HG03064 (cell line): ENCODE data around the gene CDH13.

ENCODE experiments used
- ATAC-seq: cut with Tn5 transposase; IDR thresholded peaks from one replicate; pipeline ENCODE4 v1.9.1; 2021; ENCODE audit warnings: low read depth; ENCODE audit not compliant: unreplicated experiment

Gene CDH13

GRCh38 chr16:83508295-83508694 lies 881.5 kb downstream of the CDH13 start:
- no peak for ATAC-seq

- ATAC-seq, result no peak
Measured at GRCh38 chr16:83509316-83509715, 882.5 kb downstream of the CDH13 start.

- no peak for ATAC-seq
Measured at GRCh38 chr16:83510906-83511305, 884.1 kb downstream of the CDH13 start.

GRCh38 chr16:83513008-83513755 lies 886.4 kb downstream of the CDH13 start:
- ATAC-seq, result no peak

- ATAC-seq, result no peak
Measured at GRCh38 chr16:83515395-83515794, 888.6 kb downstream of the CDH13 start.

- ATAC-seq, result no peak
Measured at GRCh38 chr16:83516931-83517330, 890.2 kb downstream of the CDH13 start.

GRCh38 chr16:83517398-83517797 lies 890.6 kb downstream of the CDH13 start:
- no peak for ATAC-seq

GRCh38 chr16:83520596-83520995 lies 893.8 kb downstream of the CDH13 start:
- no peak for ATAC-seq

GRCh38 chr16:83530293-83530692 lies 903.5 kb downstream of the CDH13 start:
- ATAC-seq, result no peak

GRCh38 chr16:83532634-83533033 lies 905.9 kb downstream of the CDH13 start:
- ATAC-seq, result no peak

GRCh38 chr16:83533193-83533592 lies 906.4 kb downstream of the CDH13 start:
- ATAC-seq, result no peak

- ATAC-seq, result no peak
Measured at GRCh38 chr16:83538707-83539106, 911.9 kb downstream of the CDH13 start.

GRCh38 chr16:83539736-83540490 lies 913.1 kb downstream of the CDH13 start:
- ATAC-seq, result no peak

GRCh38 chr16:83541231-83541630 lies 914.5 kb downstream of the CDH13 start:
- no peak for ATAC-seq

GRCh38 chr16:83542491-83542890 lies 915.7 kb downstream of the CDH13 start:
- no peak for ATAC-seq

GRCh38 chr16:83549316-83550182 lies 922.8 kb downstream of the CDH13 start:
- ATAC-seq, result no peak

GRCh38 chr16:83550183-83550569 lies 923.4 kb downstream of the CDH13 start:
- no peak for ATAC-seq

- ATAC-seq, result no peak
Measured at GRCh38 chr16:83552228-83552627, 925.5 kb downstream of the CDH13 start.

- ATAC-seq, result no peak
Measured at GRCh38 chr16:83552930-83553329, 926.2 kb downstream of the CDH13 start.

- no peak for ATAC-seq
Measured at GRCh38 chr16:83554096-83554495, 927.3 kb downstream of the CDH13 start.

- ATAC-seq, result no peak
Measured at GRCh38 chr16:83554540-83554939, 927.8 kb downstream of the CDH13 start.
